H1 (cell line): Measurements from ENCODE around the gene NEURL1B. TPM values are rescaled to one million over a fixed set of nuclear protein-coding genes. Genes with fewer than 3 reads are reported as not detected.
A peak's percentile ranks its signal among the peaks of the same experiment; 100 is the strongest.

Experiments
- CTCF ChIA-PET: fragments of 300-600 bp; sonication (Branson Sonifier 250); formaldehyde crosslinking; loops from one replicate; lab custom pipeline; 2021; ENCODE audit not compliant: partially characterized antibody; lab: Charles Lee
- POLR2A ChIA-PET: fragments of 300-600 bp; sonication (Branson Sonifier 250); formaldehyde crosslinking; loops from one replicate; lab custom pipeline; 2021; ENCODE audit warnings: inconsistent platforms; ENCODE audit not compliant: partially characterized antibody; lab: Charles Lee
- DNase-seq, 2 experiments: peaks; one replicate each; pipeline versions ENCODE4 v3.0.0 to v3.0.0-alpha.2; 2010 to 2022; ENCODE audit warnings: low spot score in 2 of 2, low read depth in 1 of 2, mixed read lengths in 1 of 2
- FAIRE-seq: peaks from 2 replicates; lab custom pipeline; 2011; peaks lifted over from hg19 to GRCh38; lab: Jason Lieb, UNC
- H2AFZ ChIP-seq: 2 replicates; pipeline ENCODE4 v1.8.1; 2012; ENCODE audit warnings: low read length, inconsistent platforms
- H2AK5ac ChIP-seq: 2 replicates; pipeline ENCODE4 v1.6.1; 2013; ENCODE audit warnings: low read depth, low read length
- H2BK120ac ChIP-seq: replicated peaks from 2 replicates; pipeline ENCODE3; 2013; ENCODE audit warnings: low read depth, low read length, inconsistent platforms
- H2BK12ac ChIP-seq: 2 replicates; pipeline ENCODE4 v1.6.1; 2013; ENCODE audit warnings: low read depth, low read length
- H2BK15ac ChIP-seq: 2 replicates; pipeline ENCODE4 v1.6.1; 2013; ENCODE audit warnings: low read length
- H2BK20ac ChIP-seq: 2 replicates; pipeline ENCODE4 v1.6.1; 2013; ENCODE audit warnings: low read length
- H2BK5ac ChIP-seq: 2 replicates; pipeline ENCODE4 v1.6.1; 2013; ENCODE audit warnings: low read depth, low read length
- H3K14ac ChIP-seq: 2 replicates; pipeline ENCODE4 v1.6.1; 2013; ENCODE audit warnings: inconsistent platforms; ENCODE audit not compliant: insufficient read length
- H3K18ac ChIP-seq: 2 replicates; pipeline ENCODE4 v1.6.1; 2013; ENCODE audit warnings: low read length; ENCODE audit errors: extremely low read depth
- H3K23ac ChIP-seq: 2 replicates; pipeline ENCODE4 v1.6.1; 2013; ENCODE audit warnings: inconsistent platforms; ENCODE audit not compliant: insufficient read length
- H3K23me2 ChIP-seq: 2 replicates; pipeline ENCODE4 v1.6.1; 2013; ENCODE audit warnings: low read depth, low read length
- H3K27ac ChIP-seq: 2 replicates; pipeline ENCODE4 v1.6.1; 2011; ENCODE audit warnings: low read depth, low read length, inconsistent platforms
- H3K27me3 ChIP-seq, 4 experiments: replicated peaks in 1 of 4; 1 replicate in 1 of 4; 2 replicates in 3 of 4; pipeline versions ENCODE4 v1.6.1 to v1.8.1; 2011 to 2013; ENCODE audit warnings: low read length in 3 of 4, mild to moderate bottlenecking in 3 of 4, inconsistent platforms in 2 of 4, mixed read lengths in 2 of 4, moderate library complexity in 1 of 4; ENCODE audit not compliant: control insufficient read depth in 3 of 4, insufficient read depth in 3 of 4; ENCODE audit errors: extremely low read depth in 1 of 4
- H3K36me3 ChIP-seq, 4 experiments: 2 replicates each; pipeline versions ENCODE4 v1.6.1 to v1.8.1; 2011 to 2013; ENCODE audit warnings: mild to moderate bottlenecking in 4 of 4, low read length in 3 of 4, moderate library complexity in 2 of 4, control low read depth in 1 of 4, inconsistent platforms in 1 of 4; ENCODE audit not compliant: insufficient read depth in 4 of 4, control insufficient read depth in 2 of 4
- H3K4ac ChIP-seq: replicated peaks from 2 replicates; pipeline ENCODE3; 2013; ENCODE audit warnings: low read length, low read depth, mixed read lengths, inconsistent platforms; ENCODE audit not compliant: insufficient read length
- H3K4me1 ChIP-seq, 4 experiments: replicated peaks in 1 of 4; 1 replicate in 1 of 4; 2 replicates in 3 of 4; pipeline versions ENCODE4 v1.6.1 to v1.8.1; 2011 to 2013; ENCODE audit warnings: low read length in 3 of 4, inconsistent platforms in 2 of 4, mixed read lengths in 1 of 4; ENCODE audit not compliant: insufficient read depth in 4 of 4, control insufficient read depth in 3 of 4
- H3K4me2 ChIP-seq, 2 experiments: 2 replicates each; pipeline versions ENCODE4 v1.6.1 to v1.8.1; 2011 to 2013; ENCODE audit warnings: low read depth in 2 of 2, low read length in 2 of 2, control low read depth in 1 of 2, inconsistent platforms in 1 of 2, mild to moderate bottlenecking in 1 of 2; ENCODE audit not compliant: insufficient read depth in 1 of 2
- H3K4me3 ChIP-seq, 4 experiments: fragments of 200-600, 300-600 bp in 1 of 4; sonication (generic), shearing (Covaris generic), sonication (Bioruptor Twin) in 1 of 4; 2 replicates each; pipeline versions ENCODE4 v1.5.1 to v1.8.1; 2011 to 2016; ENCODE audit warnings: low read length in 4 of 4, low read depth in 3 of 4, control low read depth in 2 of 4, inconsistent platforms in 2 of 4, mild to moderate bottlenecking in 2 of 4, mixed read lengths in 1 of 4, moderate library complexity in 1 of 4; ENCODE audit not compliant: insufficient read depth in 2 of 4; ENCODE audit errors: extremely low read depth in 1 of 4
- H3K56ac ChIP-seq: replicated peaks from 2 replicates; pipeline ENCODE3; 2013; ENCODE audit warnings: low read depth, mild to moderate bottlenecking, mixed read lengths, low read length, inconsistent platforms; ENCODE audit not compliant: insufficient read length
- H3K79me1 ChIP-seq: 2 replicates; pipeline ENCODE4 v1.6.1; 2013; ENCODE audit warnings: low read depth, low read length, control low read depth
- H3K79me2 ChIP-seq, 2 experiments: 2 replicates each; pipeline versions ENCODE4 v1.6.1 to v1.8.1; 2012 to 2013; ENCODE audit warnings: low read length in 2 of 2, mild to moderate bottlenecking in 2 of 2, inconsistent platforms in 1 of 2; ENCODE audit not compliant: insufficient read depth in 2 of 2, control insufficient read depth in 1 of 2
- H3K9ac ChIP-seq, 4 experiments: replicated peaks in 1 of 4; 1 replicate in 1 of 4; 2 replicates in 3 of 4; pipeline versions ENCODE4 v1.6.1 to v1.8.1; 2011 to 2013; ENCODE audit warnings: low read depth in 3 of 4, low read length in 3 of 4, control low read depth in 2 of 4, mild to moderate bottlenecking in 2 of 4, moderate library complexity in 2 of 4, inconsistent platforms in 1 of 4; ENCODE audit errors: extremely low read depth in 1 of 4
- H3K9me3 ChIP-seq, 2 experiments: 2 replicates each; pipeline versions ENCODE4 v1.6.1 to v1.8.1; 2012 to 2013; ENCODE audit warnings: mild to moderate bottlenecking in 2 of 2, moderate library complexity in 2 of 2, control low read depth in 1 of 2, inconsistent platforms in 1 of 2, low read depth in 1 of 2, low read length in 1 of 2, mixed read lengths in 1 of 2; ENCODE audit not compliant: insufficient read depth in 2 of 2
- H4K20me1 ChIP-seq, 2 experiments: replicated peaks in 1 of 2; 2 replicates each; pipeline versions ENCODE3 to v1.8.1; 2011 to 2013; ENCODE audit warnings: inconsistent platforms in 2 of 2, low read length in 2 of 2, mild to moderate bottlenecking in 1 of 2; ENCODE audit not compliant: insufficient read depth in 2 of 2, control insufficient read depth in 1 of 2
- H4K5ac ChIP-seq: 2 replicates; pipeline ENCODE4 v1.6.1; 2013; ENCODE audit warnings: low read length, low read depth, mixed read lengths, inconsistent platforms; ENCODE audit not compliant: insufficient read length
- H4K8ac ChIP-seq: 2 replicates; pipeline ENCODE4 v1.8.0; 2013; ENCODE audit warnings: mild to moderate bottlenecking, moderate library complexity, low read length, inconsistent platforms; ENCODE audit not compliant: insufficient read depth; ENCODE audit errors: extremely low read depth
- H4K91ac ChIP-seq: replicated peaks from 2 replicates; pipeline ENCODE3; 2013; ENCODE audit warnings: low read length, mixed read lengths, inconsistent platforms; ENCODE audit not compliant: insufficient read length
- NRF1 ChIP-seq: IDR thresholded peaks from 2 replicates; pipeline ENCODE4 v1.6.1; 2011; ENCODE audit warnings: mild to moderate bottlenecking, low read depth, low read length, improper control_type of control experiment
- SP1 ChIP-seq: IDR thresholded peaks from 2 replicates; pipeline ENCODE4 v1.6.1; 2011; ENCODE audit warnings: low read depth, low read length
- TAF7 ChIP-seq: optimal IDR thresholded peaks from 2 replicates; pipeline ENCODE3; 2011; ENCODE audit warnings: low read depth, mild to moderate bottlenecking, inconsistent platforms, low read length, moderate library complexity, borderline replicate concordance
- TEAD4 ChIP-seq: IDR thresholded peaks from 2 replicates; pipeline ENCODE4 v1.6.1; 2012; ENCODE audit warnings: low read depth, low read length, inconsistent platforms, mixed read lengths
- YY1 ChIP-seq: IDR thresholded peaks from 2 replicates; pipeline ENCODE4 v1.6.1; 2011; ENCODE audit warnings: low read depth, mild to moderate bottlenecking, low read length
- ZNF274 ChIP-seq: IDR thresholded peaks from 2 replicates; pipeline ENCODE4 v1.7.0; 2012; ENCODE audit warnings: low read length, borderline replicate concordance; ENCODE audit errors: extremely low read depth
- WGBS, 2 experiments: shearing (Covaris generic) in 1 of 2; methylation state at CpG; one replicate each; pipeline versions ENCODE4 v1.1.6 to v1.1.7; 2013 to 2015; ENCODE audit warnings: low lambda C conversion rate in 2 of 2, mixed read lengths in 2 of 2, inconsistent platforms in 1 of 2, low coverage in 1 of 2, missing lambda C conversion rate in 1 of 2; ENCODE audit not compliant: insufficient replicate concordance in 2 of 2, insufficient coverage in 1 of 2, insufficient read length in 1 of 2; ENCODE audit errors: extremely low coverage in 1 of 2, missing lambda C conversion rate in 1 of 2; 5-methylcytosine and 5-hydroxymethylcytosine counted together
- long read RNA-seq, 2 experiments: library from RNA in 1 of 2; library from capped mRNA in 1 of 2; stranded (forward); transcript quantifications; one replicate each; pipeline ENCODE4 v2.0.0, GENCODE V29; 2021; ENCODE audit warnings: inconsistent platforms in 1 of 2
- polyA minus RNA-seq, 3 experiments: library from RNA; depleted of rRNA, polyadenylated mRNA; stranded (reverse); fragments of >200 nt; gene quantifications; 1 replicate in 2 of 3; 2 replicates in 1 of 3; pipeline ENCODE4 v1.2.3, GENCODE V29; 2011
- polyA plus RNA-seq, 7 experiments: library from polyadenylated mRNA; depleted of rRNA in 3 of 7; stranded (reverse) in 5 of 7; unstranded in 2 of 7; fragments of >200 nt in 5 of 7; fragments of 200-250 nt in 2 of 7; gene quantifications; 1 replicate in 5 of 7; 2 replicates in 1 of 7; 4 replicates in 1 of 7; pipeline versions ENCODE4 v1.2.1 to v1.2.3, GENCODE V29; 2011 to 2013; ENCODE audit warnings: missing spikeins in 2 of 7, mixed read lengths in 2 of 7
- total RNA-seq: library from RNA; stranded (reverse); fragmentation: NEBNext Ultra II Directional; extraction: Animal tissue kit (Norgen Biotek cat#: 25700); gene quantifications from 2 replicates; pipeline ENCODE4 v1.2.1, GENCODE V29; 2021
- TF ChIP-seq, protein P1 (sequence below), 3 experiments: IDR thresholded peaks; 1 replicate in 2 of 3; 2 replicates in 1 of 3; pipeline versions ENCODE4 v1.5.1 to v1.6.1; 2011; ENCODE audit warnings: low read length in 3 of 3, mild to moderate bottlenecking in 3 of 3, inconsistent platforms in 2 of 3, low read depth in 1 of 3, moderate library complexity in 1 of 3; ENCODE audit not compliant: insufficient read depth in 1 of 3; ENCODE audit errors: control extremely low read depth in 1 of 3

NEURL1B gene
- total RNA-seq = 5.7 and 6.1 TPM in 2 replicates
- 3.3 and 5.4 TPM in 2 replicates for polyA plus RNA-seq (2011; rRNA removed)
- 4.8 TPM for polyA plus RNA-seq (2011; cell fraction: cytosol; rRNA removed)
- 15.7 TPM for polyA plus RNA-seq (2011; cell fraction: nucleus; rRNA removed)
- 4.5 to 5.3 TPM (median 4.5 TPM) in 4 replicates for polyA plus RNA-seq (2012, experiment 1 of 2)
- polyA plus RNA-seq (2012, experiment 2 of 2) = 4.2 TPM
- polyA plus RNA-seq (2013, experiment 1 of 2) = 2.9 TPM
- polyA plus RNA-seq (2013, experiment 2 of 2) = 2.8 TPM
- polyA minus RNA-seq (2011; rRNA and poly(A)+ RNA removed) = 3.9 and 4.0 TPM in 2 replicates
- 5.5 TPM for polyA minus RNA-seq (2011; cell fraction: cytosol; rRNA and poly(A)+ RNA removed)
- 4.4 TPM for polyA minus RNA-seq (2011; cell fraction: nucleus; rRNA and poly(A)+ RNA removed)
- long read RNA-seq, experiment 1, partial matches to known transcripts = 0 of 4 reads
- long read RNA-seq, experiment 1, other reads (novel, unspliced or antisense) = 4 of 4 reads
- long read RNA-seq, experiment 2 = 0 reads

- H4K8ac ChIP-seq = peak within 1 kb of the TSS; percentile 62
- H3K27ac ChIP-seq = no peak within 1 kb of the TSS
- no peaks in the 10 kb centered on the region for H3K79me2 ChIP-seq
- FAIRE-seq (no peak), DNase-seq (peak in 1 of 2 experiments; percentile 87)
- no peak within 1 kb of the TSS for H2BK15ac ChIP-seq
- H2AK5ac ChIP-seq = peak within 1 kb of the TSS; percentile 67; the same call in 1 of the 2 replicates
- no peaks in the 10 kb centered on the region for H3K79me1 ChIP-seq
- H3K4me2 ChIP-seq = peak within 1 kb of the TSS; percentile 69 to 90
- CTCF ChIA-PET = interaction anchor here (0.7 to 12.3 kb wide), 8 partner anchors 11 to 162 kb away, joined by 3 to 164 read pairs (median 6); no protein-coding TSS in a partner anchor
- 0 out of 2 replicates have a peak within 1 kb of the TSS, but pooled peaks have one; percentile 33 for H2BK12ac ChIP-seq
- H3K36me3 ChIP-seq = no peaks in the 10 kb centered on the region
- peak within 1 kb of the TSS; percentile 91; the same call in 1 of the 2 replicates for H2AFZ ChIP-seq
- H2BK5ac ChIP-seq = no peak within 1 kb of the TSS
- POLR2A ChIA-PET = interaction anchor here (0.8 to 1.5 kb wide), 2 partner anchors 17 to 21 kb away, joined by 3 read pairs; no protein-coding TSS in a partner anchor
- peaks cover 0 to 24% (median 15%) of the 10 kb centered on the region in 4 experiments; a peak in 6 of 7 replicates for H3K27me3 ChIP-seq
- H3K23ac ChIP-seq = no peak within 1 kb of the TSS
- no peak within 1 kb of the TSS for H2BK20ac ChIP-seq
- H3K9ac ChIP-seq = peak within 1 kb of the TSS; percentile 16 to 67 (median 36); a peak in 5 of 7 replicates
- peaks cover 0 to 4% of the 10 kb centered on the region in 2 experiments for H4K20me1 ChIP-seq
- no peak within 1 kb of the TSS for H3K14ac ChIP-seq
- H3K56ac ChIP-seq = no peak within 1 kb of the TSS
- H3K4me1 ChIP-seq = peaks cover 0 to 22% (median 7%) of the 10 kb centered on the region in 4 experiments; a peak in 3 of 7 replicates
- H3K9me3 ChIP-seq = no peaks in the 10 kb centered on the region
- H3K18ac ChIP-seq = peak within 1 kb of the TSS; percentile 25; the same call in 1 of the 2 replicates
- H4K5ac ChIP-seq = no peak within 1 kb of the TSS
- H2BK120ac ChIP-seq = no peak within 1 kb of the TSS
- H3K23me2 ChIP-seq = peaks cover 7% of the 10 kb centered on the region; the same call in 1 of the 2 replicates
- no peak within 1 kb of the TSS for H3K4ac ChIP-seq
- H3K4me3 ChIP-seq = peak within 1 kb of the TSS; percentile 60 to 87 (median 68)
- WGBS, 2 experiments = 3% methylated on average over 15 of the region's 54 CpGs; no CpG with 5 or more reads in 1 of the 2 experiments
- H4K91ac ChIP-seq = no peak within 1 kb of the TSS
- no peak for TF ChIP-seq NRF1
- TF ChIP-seq, protein P1, sequence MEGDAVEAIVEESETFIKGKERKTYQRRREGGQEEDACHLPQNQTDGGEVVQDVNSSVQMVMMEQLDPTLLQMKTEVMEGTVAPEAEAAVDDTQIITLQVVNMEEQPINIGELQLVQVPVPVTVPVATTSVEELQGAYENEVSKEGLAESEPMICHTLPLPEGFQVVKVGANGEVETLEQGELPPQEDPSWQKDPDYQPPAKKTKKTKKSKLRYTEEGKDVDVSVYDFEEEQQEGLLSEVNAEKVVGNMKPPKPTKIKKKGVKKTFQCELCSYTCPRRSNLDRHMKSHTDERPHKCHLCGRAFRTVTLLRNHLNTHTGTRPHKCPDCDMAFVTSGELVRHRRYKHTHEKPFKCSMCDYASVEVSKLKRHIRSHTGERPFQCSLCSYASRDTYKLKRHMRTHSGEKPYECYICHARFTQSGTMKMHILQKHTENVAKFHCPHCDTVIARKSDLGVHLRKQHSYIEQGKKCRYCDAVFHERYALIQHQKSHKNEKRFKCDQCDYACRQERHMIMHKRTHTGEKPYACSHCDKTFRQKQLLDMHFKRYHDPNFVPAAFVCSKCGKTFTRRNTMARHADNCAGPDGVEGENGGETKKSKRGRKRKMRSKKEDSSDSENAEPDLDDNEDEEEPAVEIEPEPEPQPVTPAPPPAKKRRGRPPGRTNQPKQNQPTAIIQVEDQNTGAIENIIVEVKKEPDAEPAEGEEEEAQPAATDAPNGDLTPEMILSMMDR (IDR thresholded peaks at IDR 0.05; ENCODE audit: control extremely low read depth in 1 of 3, insufficient read depth in 1 of 3, low read depth in 1 of 3, low read length in 3 of 3) = peak in 1 of 3 experiments; percentile 4; a peak in 1 of 4 replicates
- TF ChIP-seq SP1 = no peak
- no peak for TF ChIP-seq ZNF274
- no peak for TF ChIP-seq TAF7
- TF ChIP-seq TEAD4 = no peak
- no peak for TF ChIP-seq YY1
Measured at GRCh38 chr5:172640822-172641358, at the start of gene NEURL1B. TSS of gene NEURL1B (plus strand) at chr5:172641263. CDS start at chr5:172641407, 144 bp downstream.
